GM19193 (cell line): ENCODE measurements around the gene ANTXR2.

Experiments used
- POLR2A ChIP-seq: IDR thresholded peaks from 4 replicates; pipeline ENCODE4 v1.6.1; 2011; ENCODE audit not compliant: insufficient read depth, insufficient read length; ENCODE audit errors: extremely low read depth

Gene ANTXR2

DNA sequence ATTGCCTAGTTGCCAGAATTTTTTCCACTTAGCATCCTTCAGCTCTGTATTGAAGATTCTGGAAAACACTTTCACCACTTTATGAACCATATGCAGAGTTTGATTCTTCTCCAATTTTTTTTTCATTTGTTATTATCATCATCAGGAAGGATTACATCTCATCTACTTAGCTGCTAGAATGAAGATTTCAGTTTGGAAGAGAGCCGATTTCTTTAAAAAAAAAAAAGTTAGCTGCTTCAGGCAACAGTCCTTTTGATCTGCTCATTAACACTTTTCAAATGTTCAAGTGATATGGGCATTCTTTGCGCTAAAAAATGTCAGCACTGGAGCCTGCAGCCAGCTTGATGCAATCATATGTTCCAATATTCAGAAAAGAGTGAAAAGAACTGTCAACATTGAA, 76.2 kb downstream of the ANTXR2 start:
- TF ChIP-seq POLR2A, result no peak

- no peak for TF ChIP-seq POLR2A
These were observed 79.6 kb downstream of the ANTXR2 start for GRCh38 chr4:79993476-79993875.

DNA sequence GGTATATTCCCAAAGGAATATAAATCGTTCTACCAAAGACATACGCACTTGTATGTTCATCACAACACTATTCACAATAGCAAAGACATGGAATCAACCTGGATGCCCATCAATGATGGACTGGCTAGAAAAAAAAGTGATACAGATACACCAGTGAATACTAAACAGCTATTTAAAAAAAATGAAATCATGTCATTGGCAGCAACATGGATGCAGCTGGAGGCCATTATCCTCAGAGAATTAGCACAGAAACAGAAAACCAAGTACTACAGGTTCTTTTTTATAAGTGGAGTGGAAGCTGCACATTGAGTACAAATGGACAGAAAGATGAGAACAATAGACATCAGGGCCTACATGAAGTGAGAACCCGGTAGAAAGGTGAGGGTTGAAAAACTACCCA, 81.4 kb downstream of the ANTXR2 start:
- TF ChIP-seq POLR2A, result no peak

DNA sequence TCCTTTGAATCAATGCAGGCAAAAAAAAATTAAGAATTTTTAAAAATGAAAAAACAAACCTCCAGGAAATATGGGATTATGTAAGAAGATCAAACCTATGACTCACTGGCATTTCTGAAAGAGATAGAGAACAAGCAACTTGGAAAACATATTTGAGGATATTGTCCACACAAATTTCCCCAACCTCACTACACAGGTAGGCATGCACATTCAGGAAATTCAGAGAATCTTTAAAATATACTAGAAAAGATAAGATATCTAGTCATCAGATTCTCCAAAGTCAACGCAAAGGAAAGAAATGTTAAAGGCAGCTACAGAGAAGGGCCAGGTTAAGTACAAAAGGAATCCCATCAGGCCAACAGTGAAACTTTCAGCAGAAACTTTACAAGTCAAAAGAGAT, 85.6 kb downstream of the ANTXR2 start:
- TF ChIP-seq POLR2A, result no peak

DNA sequence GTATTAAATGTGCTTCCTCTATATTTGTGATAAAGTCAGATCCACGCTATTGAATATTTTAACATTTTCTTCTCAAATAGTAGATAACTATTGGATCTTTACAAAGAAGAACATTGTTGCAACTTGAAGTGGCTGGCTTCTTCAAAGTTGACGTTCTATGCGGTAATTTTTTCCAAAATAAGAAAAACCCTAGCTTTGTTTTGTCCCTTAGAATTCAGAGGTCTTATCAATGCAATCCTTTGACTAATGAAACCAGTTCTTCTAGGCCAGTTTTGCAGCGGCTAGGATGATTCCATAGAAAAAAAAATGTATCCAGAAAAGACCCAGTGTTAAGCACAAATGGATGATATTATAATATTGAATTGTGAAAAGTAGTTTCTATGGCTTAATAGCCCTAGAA, 89.6 kb downstream of the ANTXR2 start:
- TF ChIP-seq POLR2A, result no peak

DNA sequence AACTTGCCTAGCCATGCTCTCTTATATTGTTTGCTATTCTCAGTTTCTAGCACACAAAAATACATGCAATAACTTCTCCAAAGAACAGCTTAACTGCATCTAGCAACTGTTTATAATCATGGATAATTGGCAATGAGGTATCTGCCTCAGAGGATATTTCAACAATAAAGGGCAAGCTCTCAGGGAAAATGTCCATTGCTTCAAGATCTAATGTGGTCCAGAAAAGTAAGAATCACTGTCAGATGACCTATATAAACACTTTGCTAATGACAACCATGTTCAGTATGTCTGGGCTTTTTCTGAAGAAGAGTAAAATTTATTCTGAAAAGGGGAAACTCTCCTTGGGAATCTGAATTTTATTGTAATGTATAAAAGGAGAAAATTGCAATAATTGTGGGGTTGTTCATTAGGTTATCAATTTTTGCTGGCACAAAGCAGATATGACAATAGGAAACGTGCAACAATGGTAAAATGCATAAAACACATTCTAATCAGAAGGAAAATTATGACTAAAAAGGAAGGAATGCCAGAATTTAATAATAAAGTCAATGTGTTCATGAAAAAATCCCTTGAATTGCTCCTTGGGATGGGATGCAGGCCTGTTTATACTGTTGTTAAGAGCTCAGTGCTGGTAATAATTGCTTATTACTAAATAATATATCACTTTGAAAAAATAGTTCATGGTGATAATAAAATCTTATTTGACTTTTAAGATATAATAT, 90.3 kb downstream of the ANTXR2 start:
- TF ChIP-seq POLR2A, result no peak

- TF ChIP-seq POLR2A, result no peak
These were observed 92.6 kb downstream of the ANTXR2 start for GRCh38 chr4:79980448-79980847.

GRCh38 chr4:79979785-79980437, 93.1 kb downstream of the ANTXR2 start:
- no peak for TF ChIP-seq POLR2A

GRCh38 chr4:79977131-79977840, 95.7 kb downstream of the ANTXR2 start:
- TF ChIP-seq POLR2A, result no peak

DNA sequence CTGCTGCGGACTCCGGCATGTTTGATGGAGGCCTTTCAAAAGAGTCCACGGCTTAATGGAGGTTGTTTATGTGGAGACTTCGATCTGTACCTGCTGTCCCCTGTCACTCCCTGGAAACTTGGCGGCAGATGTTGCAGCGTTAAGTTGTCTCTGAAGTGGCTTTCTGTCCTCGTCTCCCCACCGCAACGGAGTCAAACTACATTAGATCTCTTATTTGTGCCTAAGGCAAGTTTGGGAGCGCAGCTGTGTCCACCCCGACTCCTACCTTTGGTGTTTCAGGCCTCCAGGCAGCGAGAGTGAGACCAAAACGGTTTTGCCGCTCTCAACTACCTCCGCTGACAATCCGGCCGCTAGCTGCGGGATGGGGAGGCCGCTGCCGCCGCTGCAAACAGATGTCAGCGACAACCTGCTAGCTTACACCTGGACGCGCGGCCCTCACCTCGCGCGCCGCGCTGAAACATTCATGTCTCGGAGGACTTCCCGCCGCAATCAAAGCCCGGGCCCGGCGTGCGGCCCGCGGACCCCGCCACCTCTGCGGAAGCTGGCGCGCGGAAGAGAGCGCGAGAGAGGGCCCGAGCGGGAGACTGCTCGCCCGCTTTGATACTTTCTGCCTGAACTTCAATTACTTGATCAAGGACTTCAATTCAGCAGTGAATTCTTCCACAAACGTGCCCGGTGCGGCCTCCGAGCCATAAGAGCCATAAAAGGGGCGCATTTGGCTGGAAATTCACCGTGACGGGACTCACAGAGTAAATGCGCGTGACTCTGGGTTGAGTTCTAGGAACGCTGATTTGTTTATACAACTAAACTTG, 108.4 kb downstream of the ANTXR2 start:
- no peak for TF ChIP-seq POLR2A

DNA sequence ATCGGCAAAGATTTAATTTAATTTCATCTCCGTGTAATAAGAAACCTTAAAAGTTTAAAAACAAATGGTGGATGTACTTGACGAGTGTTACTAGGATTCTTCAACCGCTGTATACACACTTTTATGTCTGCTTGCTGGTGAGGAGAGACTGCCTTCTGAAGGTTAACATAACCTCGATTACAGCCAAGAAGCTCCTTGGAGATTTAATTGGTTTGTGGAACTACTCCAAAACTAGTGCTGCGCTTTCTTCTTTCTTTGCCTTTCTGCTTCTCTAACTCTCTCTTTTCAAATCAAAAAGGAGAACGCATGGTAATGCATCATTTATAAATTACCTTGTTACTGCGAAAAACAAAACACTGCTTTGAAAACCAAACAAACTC, 109.0 kb downstream of the ANTXR2 start:
- no peak for TF ChIP-seq POLR2A

DNA sequence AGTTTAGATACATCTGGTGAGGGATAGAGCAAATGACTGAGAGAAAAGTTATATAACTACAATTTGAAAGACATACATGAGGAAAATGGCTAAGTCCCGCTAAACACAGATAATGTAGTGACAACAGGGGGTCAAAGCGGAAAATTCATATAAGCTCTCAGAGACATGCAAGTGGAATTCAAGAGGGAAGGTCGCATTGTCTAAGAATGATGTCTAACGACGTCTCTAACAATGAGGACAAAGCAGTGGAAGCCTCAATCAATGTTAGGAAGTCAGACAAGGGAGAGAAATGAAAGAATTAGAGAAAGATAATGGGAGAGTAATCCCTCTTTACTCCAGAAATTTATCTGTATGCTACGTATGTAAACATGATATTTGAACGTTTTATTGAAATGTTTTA, 113.4 kb downstream of the ANTXR2 start:
- no peak for TF ChIP-seq POLR2A

GRCh38 chr4:79958466-79959264, 114.4 kb downstream of the ANTXR2 start:
- no peak for TF ChIP-seq POLR2A

DNA sequence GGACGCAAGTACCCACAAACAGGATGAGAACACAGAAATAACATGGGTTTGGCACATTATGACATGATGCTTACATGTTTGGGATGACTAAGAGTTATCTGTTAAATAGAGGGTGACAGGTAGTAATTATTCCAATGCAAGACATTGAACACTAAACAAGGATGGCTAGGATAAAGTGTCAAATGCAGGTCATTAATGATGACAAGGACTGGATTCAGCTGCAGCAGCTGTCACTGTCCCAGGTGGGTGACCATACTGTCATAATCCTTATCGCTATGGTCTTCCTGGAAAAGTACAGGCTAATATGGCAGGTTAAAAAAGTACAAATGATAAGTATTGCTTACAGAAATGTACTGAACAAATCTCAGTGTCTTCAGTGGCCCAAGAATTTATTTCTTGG, 123.9 kb downstream of the ANTXR2 start:
- no peak for TF ChIP-seq POLR2A
